H9 (cell line): Measurements from ENCODE around the gene TTLL12. TPM values are rescaled to one million over a fixed set of nuclear protein-coding genes. Genes with fewer than 3 reads are reported as not detected.

ENCODE experiments used
- DNase-seq: peaks from one replicate; pipeline ENCODE4 v3.0.0-alpha.2; 2017
- H2AFZ ChIP-seq: one replicate; pipeline ENCODE4 v1.6.1; 2013; ENCODE audit warnings: mild to moderate bottlenecking, low read length, control low read depth, moderate library complexity
- H2AK5ac ChIP-seq: 2 replicates; pipeline ENCODE4 v1.6.1; 2013; ENCODE audit warnings: low read length, control low read depth, mixed read lengths; ENCODE audit not compliant: insufficient read length
- H2BK120ac ChIP-seq: one replicate; pipeline ENCODE4 v1.6.1; 2013; ENCODE audit warnings: low read depth, mild to moderate bottlenecking, low read length, control low read depth, inconsistent platforms; ENCODE audit not compliant: poor library complexity, severe bottlenecking
- H2BK12ac ChIP-seq: 2 replicates; pipeline ENCODE4 v1.6.1; 2013; ENCODE audit warnings: low read length, control low read depth, mixed read lengths, low read depth; ENCODE audit not compliant: insufficient read length
- H2BK15ac ChIP-seq: 2 replicates; pipeline ENCODE4 v1.6.1; 2013; ENCODE audit warnings: low read depth, low read length, control low read depth
- H2BK20ac ChIP-seq: one replicate; pipeline ENCODE4 v1.6.1; 2013; ENCODE audit warnings: low read depth, mild to moderate bottlenecking, low read length, control low read depth, inconsistent platforms; ENCODE audit not compliant: poor library complexity, severe bottlenecking
- H2BK5ac ChIP-seq: 2 replicates; pipeline ENCODE4 v1.6.1; 2013; ENCODE audit warnings: low read length, control low read depth, mixed read lengths; ENCODE audit not compliant: insufficient read length
- H3K14ac ChIP-seq: 2 replicates; pipeline ENCODE4 v1.6.1; 2013; ENCODE audit warnings: low read length, control low read depth; ENCODE audit not compliant: insufficient read depth
- H3K18ac ChIP-seq: 2 replicates; pipeline ENCODE4 v1.6.1; 2013; ENCODE audit warnings: low read depth, mild to moderate bottlenecking, mixed read lengths, low read length, control low read depth; ENCODE audit not compliant: insufficient read length
- H3K23ac ChIP-seq: 2 replicates; pipeline ENCODE4 v1.6.1; 2013; ENCODE audit warnings: low read length, control low read depth, mixed read lengths, low read depth; ENCODE audit not compliant: insufficient read length
- H3K23me2 ChIP-seq: 2 replicates; pipeline ENCODE4 v1.6.1; 2013; ENCODE audit warnings: low read depth, mild to moderate bottlenecking, mixed read lengths, low read length, control low read depth; ENCODE audit not compliant: insufficient read length, poor library complexity, severe bottlenecking
- H3K27ac ChIP-seq: 2 replicates; pipeline ENCODE4 v1.5.1; 2013; ENCODE audit warnings: low read length, control low read depth, mixed read lengths, low read depth; ENCODE audit not compliant: insufficient read length
- H3K27me3 ChIP-seq: 2 replicates; pipeline ENCODE4 v1.6.1; 2013; ENCODE audit warnings: low read length, control low read depth, inconsistent platforms; ENCODE audit not compliant: insufficient read depth
- H3K4ac ChIP-seq: 2 replicates; pipeline ENCODE4 v1.6.1; 2013; ENCODE audit warnings: low read depth, mild to moderate bottlenecking, control low read depth, inconsistent platforms, low read length, moderate library complexity
- H3K4me1 ChIP-seq: 2 replicates; pipeline ENCODE4 v1.6.1; 2013; ENCODE audit warnings: low read length, control low read depth, inconsistent platforms; ENCODE audit not compliant: insufficient read depth
- H3K4me2 ChIP-seq: 2 replicates; pipeline ENCODE4 v1.6.1; 2013; ENCODE audit warnings: low read length, control low read depth, mixed read lengths; ENCODE audit not compliant: insufficient read length, insufficient read depth
- H3K56ac ChIP-seq: 2 replicates; pipeline ENCODE4 v1.6.1; 2013; ENCODE audit warnings: low read depth, mild to moderate bottlenecking, mixed read lengths, low read length, control low read depth; ENCODE audit not compliant: insufficient read length
- H3K79me1 ChIP-seq: 2 replicates; pipeline ENCODE4 v1.6.1; 2013; ENCODE audit warnings: low read depth, mild to moderate bottlenecking, moderate library complexity, low read length, control low read depth, inconsistent platforms; ENCODE audit not compliant: insufficient read depth, poor library complexity, severe bottlenecking
- H3K79me2 ChIP-seq: 2 replicates; pipeline ENCODE4 v1.6.1; 2013; ENCODE audit warnings: low read length, control low read depth, inconsistent platforms; ENCODE audit not compliant: insufficient read depth
- H3K9ac ChIP-seq: 2 replicates; pipeline ENCODE4 v1.6.1; 2013; ENCODE audit warnings: low read length, control low read depth, mixed read lengths; ENCODE audit not compliant: insufficient read length; ENCODE audit errors: extremely low read depth
- H3K9me3 ChIP-seq: one replicate; pipeline ENCODE4 v1.6.1; 2013; ENCODE audit warnings: low read depth, low read length, inconsistent platforms; ENCODE audit not compliant: control insufficient read depth
- H3T11ph ChIP-seq: one replicate; pipeline ENCODE4 v1.6.1; 2013; ENCODE audit warnings: mild to moderate bottlenecking, low read length, control low read depth, inconsistent platforms
- H4K20me1 ChIP-seq: one replicate; pipeline ENCODE4 v1.6.1; 2013; ENCODE audit not compliant: control insufficient read depth, insufficient read length, insufficient read depth
- H4K5ac ChIP-seq: 2 replicates; pipeline ENCODE4 v1.6.1; 2013; ENCODE audit warnings: low read depth, mild to moderate bottlenecking, mixed read lengths, low read length, control low read depth; ENCODE audit not compliant: insufficient read length
- H4K8ac ChIP-seq: replicated peaks from 2 replicates; pipeline ENCODE4 v1.6.1; 2013; ENCODE audit warnings: low read length, control low read depth, mixed read lengths, low read depth; ENCODE audit not compliant: insufficient read length
- H4K91ac ChIP-seq: 2 replicates; pipeline ENCODE4 v1.6.1; 2013; ENCODE audit warnings: low read depth, mild to moderate bottlenecking, moderate library complexity, mixed read lengths, low read length, control low read depth; ENCODE audit not compliant: insufficient read length
- H3K27ac Mint-ChIP-seq, 3 experiments: 2 replicates in 2 of 3; 3 replicates in 1 of 3; pipeline ENCODE4 v1.8.0; 2020 to 2021; ENCODE audit warnings: mixed read lengths in 3 of 3, mild to moderate bottlenecking in 1 of 3, moderate library complexity in 1 of 3
- H3K27me3 Mint-ChIP-seq: 2 replicates; pipeline ENCODE4 v1.8.0; 2021; ENCODE audit warnings: low read depth, mild to moderate bottlenecking, moderate library complexity, mixed read lengths
- H3K36me3 Mint-ChIP-seq, 3 experiments: 2 replicates in 2 of 3; 3 replicates in 1 of 3; pipeline ENCODE4 v1.8.0; 2020 to 2021; ENCODE audit warnings: low read depth in 3 of 3, mixed read lengths in 3 of 3; ENCODE audit not compliant: insufficient read depth in 1 of 3
- H3K4me1 Mint-ChIP-seq, 2 experiments: 2 replicates each; pipeline ENCODE4 v1.8.0; 2020; ENCODE audit warnings: mixed read lengths in 2 of 2
- H3K4me3 Mint-ChIP-seq, 2 experiments: 2 replicates in 1 of 2; 3 replicates in 1 of 2; pipeline ENCODE4 v1.8.0; 2020 to 2021; ENCODE audit warnings: mild to moderate bottlenecking in 2 of 2, mixed read lengths in 2 of 2, moderate library complexity in 1 of 2
- H3K9me3 Mint-ChIP-seq, 2 experiments: 2 replicates in 1 of 2; 3 replicates in 1 of 2; pipeline ENCODE4 v1.8.0; 2020; ENCODE audit warnings: mild to moderate bottlenecking in 2 of 2, mixed read lengths in 2 of 2, moderate library complexity in 1 of 2
- CTCF ChIP-seq: fragments of 200-600 bp; sonication (generic); conservative IDR thresholded peaks from 3 replicates; pipeline ENCODE4 v1.8.0; 2021; ENCODE audit warnings: antibody characterized with exemption, mild to moderate bottlenecking
- WGBS: extraction: QIAGEN DNeasy Blood & Tissue Kit; methylation state at CpG from one replicate; pipeline ENCODE4 v1.1.7; 2013; ENCODE audit warnings: missing lambda C conversion rate, low lambda C conversion rate, mixed read lengths; ENCODE audit not compliant: insufficient read length; ENCODE audit errors: extremely low coverage; 5-methylcytosine and 5-hydroxymethylcytosine counted together
- total RNA-seq: library from RNA; stranded (reverse); gene quantifications from 2 replicates; pipeline ENCODE4 v1.2.1, GENCODE V29; 2021

Gene TTLL12
- total RNA-seq, 1 experiment from 2014 or later = 89.6 TPM

GRCh38 chr22:43205748-43206508 is 19.0 kb upstream of the TTLL12 start:
- no peak overlapping the region for H3K23ac ChIP-seq
- Mint-ChIP-seq H3K36me3 (no peaks in the 10 kb centered on the region), H3K9me3 (no peaks in the 10 kb centered on the region), H3K4me1 (peaks cover 11 to 21% of the 10 kb centered on the region in 2 experiments), H3K27me3 (peaks cover 3% of the 10 kb centered on the region), H3K4me3 (no peak overlapping the region), H3K27ac (peak overlapping the region in 1 of 3 experiments; percentile 82; a peak in 1 of 7 replicates)
- no peak overlapping the region for H3K4ac ChIP-seq
- H3K56ac ChIP-seq = no peak overlapping the region
- no peaks in the 10 kb centered on the region for H4K20me1 ChIP-seq
- no peak for DNase-seq
- H3K4me1 ChIP-seq = no peaks in the 10 kb centered on the region
- no peak overlapping the region for H2BK5ac ChIP-seq
- H3K18ac ChIP-seq = no peak overlapping the region
- no peak overlapping the region for H2BK15ac ChIP-seq
- H3K27ac ChIP-seq = no peak overlapping the region
- no peak overlapping the region for H3K9ac ChIP-seq
- H4K8ac ChIP-seq = no peak overlapping the region
- H2AFZ ChIP-seq = no peak overlapping the region
- no peak overlapping the region for H3K4me2 ChIP-seq
- H2BK120ac ChIP-seq = no peak overlapping the region
- no peak overlapping the region for H4K5ac ChIP-seq
- no peaks in the 10 kb centered on the region for H3K23me2 ChIP-seq
- 100% methylated on average over 1 of the region's 5 CpGs for whole genome bisulfite sequencing
- H2AK5ac ChIP-seq = no peak overlapping the region
- no peak for TF ChIP-seq CTCF
- no peaks in the 10 kb centered on the region for H3K9me3 ChIP-seq
- no peak overlapping the region; the same call in 1 of the 2 replicates for H3K14ac ChIP-seq
- H3K79me2 ChIP-seq = no peaks in the 10 kb centered on the region
- no peak overlapping the region for H3T11ph ChIP-seq
- no peaks in the 10 kb centered on the region for H3K79me1 ChIP-seq
- no peaks in the 10 kb centered on the region for H3K27me3 ChIP-seq
- H2BK12ac ChIP-seq = no peak overlapping the region
- no peak overlapping the region for H4K91ac ChIP-seq
- no peak overlapping the region for H2BK20ac ChIP-seq
